Endothelial cell of umbilical vein (primary cell): ENCODE data around the gene FAM81A. TPM values are rescaled to one million over a fixed set of nuclear protein-coding genes. Genes with fewer than 3 reads are reported as not detected.

Source experiments
- BruUV-seq: library from RNA; stranded (reverse); fragments of 400-500 nt; replicated peaks from 2 replicates; lab custom pipeline; 2021; lab: Mats Ljungman, UMichigan
- CTCF ChIA-PET: fragments of 300-600, 350-600 bp; sonication (Branson Sonifier 250); formaldehyde crosslinking; loops from one replicate; lab custom pipeline; 2021; ENCODE audit warnings: antibody characterized with exemption, inconsistent platforms; lab: Charles Lee
- POLR2A ChIA-PET: fragments of 300-600, 350-600 bp; sonication (Branson Sonifier 250); formaldehyde crosslinking; loops from one replicate; lab custom pipeline; 2021; ENCODE audit warnings: antibody characterized with exemption, inconsistent platforms; lab: Charles Lee
- DNase-seq: peaks from one replicate; pipeline ENCODE4 v3.0.0-alpha.2; 2011; ENCODE audit warnings: low read depth, low spot score
- FAIRE-seq: peaks from 2 replicates; lab custom pipeline; 2011; peaks lifted over from hg19 to GRCh38; lab: Jason Lieb, UNC
- H2AFZ ChIP-seq: 2 replicates; pipeline ENCODE4 v1.6.0; 2012; ENCODE audit warnings: low read depth, low read length, control low read depth, inconsistent platforms
- H3K27ac ChIP-seq: 2 replicates; pipeline ENCODE4 v1.5.1; 2011; ENCODE audit warnings: low read depth, mild to moderate bottlenecking, control low read depth, low read length, moderate library complexity; ENCODE audit not compliant: insufficient read depth
- H3K27me3 ChIP-seq, 2 experiments: 2 replicates each; pipeline versions ENCODE4 v1.6.0 to v1.6.1; 2011; ENCODE audit warnings: low read length in 2 of 2, mixed read lengths in 1 of 2; ENCODE audit not compliant: control insufficient read depth in 2 of 2, insufficient read depth in 2 of 2
- H3K36me3 ChIP-seq, 2 experiments: 2 replicates in 1 of 2; 3 replicates in 1 of 2; pipeline ENCODE4 v1.5.1; 2011; ENCODE audit warnings: low read length in 2 of 2, mild to moderate bottlenecking in 1 of 2, moderate library complexity in 1 of 2; ENCODE audit not compliant: control insufficient read depth in 2 of 2, insufficient read depth in 2 of 2; ENCODE audit errors: extremely low read depth in 1 of 2
- H3K4me1 ChIP-seq: 3 replicates; pipeline ENCODE4 v1.5.1; 2011; ENCODE audit warnings: mild to moderate bottlenecking, low read length; ENCODE audit not compliant: control insufficient read depth, insufficient read depth; ENCODE audit errors: extremely low read depth
- H3K4me2 ChIP-seq: 2 replicates; pipeline ENCODE4 v1.6.1; 2011; ENCODE audit warnings: low read length, control low read depth, mixed read lengths; ENCODE audit not compliant: insufficient read depth
- H3K4me3 ChIP-seq, 3 experiments: fragments of 200-600 bp in 1 of 3; sonication (generic), shearing (Covaris generic) in 1 of 3; replicated peaks in 1 of 3; 2 replicates each; pipeline ENCODE4 v1.5.1; 2011 to 2016; ENCODE audit warnings: control low read depth in 3 of 3, low read length in 3 of 3, mild to moderate bottlenecking in 2 of 3, inconsistent platforms in 1 of 3, low read depth in 1 of 3, moderate library complexity in 1 of 3; ENCODE audit not compliant: insufficient read depth in 1 of 3
- H3K79me2 ChIP-seq: 2 replicates; pipeline ENCODE4 v1.6.0; 2012; ENCODE audit warnings: low read length, inconsistent platforms; ENCODE audit not compliant: control insufficient read depth, insufficient read depth
- H3K9ac ChIP-seq: replicated peaks from 2 replicates; pipeline ENCODE3; 2011; ENCODE audit warnings: low read length, control low read depth; ENCODE audit not compliant: insufficient read depth; ENCODE audit errors: extremely low read depth
- H3K9me1 ChIP-seq: replicated peaks from 3 replicates; pipeline ENCODE4 v1.6.0; 2011; ENCODE audit warnings: mild to moderate bottlenecking, low read length; ENCODE audit not compliant: control insufficient read depth, insufficient read depth; ENCODE audit errors: extremely low read depth
- H3K9me3 ChIP-seq: replicated peaks from 2 replicates; pipeline ENCODE4 v1.5.1; 2012; ENCODE audit warnings: low read length, inconsistent platforms; ENCODE audit not compliant: control insufficient read depth, insufficient read depth
- H4K20me1 ChIP-seq: replicated peaks from 2 replicates; pipeline ENCODE3; 2011; ENCODE audit warnings: mild to moderate bottlenecking, low read length; ENCODE audit not compliant: control insufficient read depth, insufficient read depth; ENCODE audit errors: extremely low read depth
- EZH2 ChIP-seq: IDR thresholded peaks from 2 replicates; pipeline ENCODE4 v1.6.1; 2012; ENCODE audit warnings: borderline replicate concordance, low read depth, mild to moderate bottlenecking, moderate library complexity, low read length, inconsistent platforms; ENCODE audit not compliant: severe bottlenecking
- FOS ChIP-seq: IDR thresholded peaks from 2 replicates; pipeline ENCODE4 v1.6.1; 2011; ENCODE audit warnings: mild to moderate bottlenecking, low read length, moderate library complexity, borderline replicate concordance; ENCODE audit not compliant: insufficient read depth
- GATA2 ChIP-seq: IDR thresholded peaks from 2 replicates; pipeline ENCODE4 v1.7.0; 2011; ENCODE audit warnings: low read depth, mild to moderate bottlenecking, moderate library complexity, mixed read lengths, low read length; ENCODE audit not compliant: insufficient read length, insufficient read depth
- JUN ChIP-seq: IDR thresholded peaks from 2 replicates; pipeline ENCODE4 v1.6.1; 2011; ENCODE audit warnings: borderline replicate concordance, low read depth; ENCODE audit not compliant: insufficient read length, insufficient read depth
- MYC ChIP-seq: IDR thresholded peaks from one replicate; pipeline ENCODE4 v1.6.1; 2011; ENCODE audit warnings: mild to moderate bottlenecking, low read depth, low read length
- POLR2A ChIP-seq: IDR thresholded peaks from 2 replicates; pipeline ENCODE4 v1.6.1; 2012; ENCODE audit warnings: low read depth, mild to moderate bottlenecking, control low read depth, low read length
- POLR2AphosphoS5 ChIP-seq: IDR thresholded peaks from 2 replicates; pipeline ENCODE4 v1.6.1; 2012; ENCODE audit warnings: low read depth, mild to moderate bottlenecking, control low read depth, low read length, moderate library complexity; ENCODE audit not compliant: insufficient read depth
- dilution Hi-C: fragments of 300-500 bp; cut with MboI; formaldehyde crosslinking; loops from one replicate; pipeline ENCODE4 v1.15.0; 2019; ENCODE audit warnings: low sequenced_read_pairs; ENCODE audit not compliant: extremely low pct_ligation_motif_present
- intact Hi-C: fragments of 100-400 bp; cut with micrococcal nuclease; formaldehyde crosslinking; loops from one replicate; pipeline ENCODE4 v1.10.0; 2022
- polyA plus RNA-seq, 4 experiments: library from polyadenylated mRNA; depleted of rRNA in 3 of 4; stranded (reverse) in 3 of 4; unstranded in 1 of 4; fragments of >200 nt; gene quantifications; 2 replicates each; pipeline versions ENCODE4 v1.2.1 to v1.2.3, GENCODE V29; 2011 to 2012; ENCODE audit warnings: missing spikeins in 1 of 4
- total RNA-seq: library from RNA; stranded (reverse); gene quantifications from 2 replicates; pipeline ENCODE4 v1.2.3, GENCODE V29; 2021
- TF ChIP-seq, protein P1 (sequence below): IDR thresholded peaks from 2 replicates; pipeline ENCODE4 v1.6.1; 2011; ENCODE audit not compliant: insufficient read depth, insufficient read length
- TF ChIP-seq, protein P2 (sequence below), 2 donors: IDR thresholded peaks; 1 replicate in 1 of 2; 2 replicates in 1 of 2; pipeline ENCODE4 v1.5.1; 2011; ENCODE audit warnings: low read length in 2 of 2, mild to moderate bottlenecking in 2 of 2, moderate library complexity in 2 of 2, control low read depth in 1 of 2, inconsistent platforms in 1 of 2, low read depth in 1 of 2; ENCODE audit not compliant: insufficient read depth in 1 of 2; ENCODE audit errors: extremely low read depth in 1 of 2

Gene FAM81A
- total and polyA plus RNA-seq, 2 donors (not counting 3 experiments of a cell fraction or from before 2014, with no cell fraction given) = 0.28 to 1.2 TPM

GRCh38 chr15:59532770-59533379 lies 94.9 kb downstream of the FAM81A start:
- DNase-seq (peak; percentile 54), FAIRE-seq (peak; percentile 86)
- Histone ChIP-seq H3K79me2 (no peaks in the 10 kb centered on the region), H3K27me3 (peaks cover 0 to 2% of the 10 kb centered on the region in 2 experiments), H3K36me3 (no peaks in the 10 kb centered on the region), H2AFZ (no peak overlapping the region), H3K4me3 (no peak overlapping the region), H3K9me3 (no peaks in the 10 kb centered on the region), H3K4me1 (no peaks in the 10 kb centered on the region), H3K4me2 (no peak overlapping the region), H3K9ac (no peak overlapping the region), H3K9me1 (no peaks in the 10 kb centered on the region), H3K27ac (no peak overlapping the region), H4K20me1 (no peaks in the 10 kb centered on the region)
- intact Hi-C loops (loop anchor here (1.0 to 5.0 kb wide), 4 partner anchors 29 to 794 kb away; no protein-coding TSS in a partner anchor), dilution Hi-C loops (no loop called here)
- TF ChIP-seq, protein P1, sequence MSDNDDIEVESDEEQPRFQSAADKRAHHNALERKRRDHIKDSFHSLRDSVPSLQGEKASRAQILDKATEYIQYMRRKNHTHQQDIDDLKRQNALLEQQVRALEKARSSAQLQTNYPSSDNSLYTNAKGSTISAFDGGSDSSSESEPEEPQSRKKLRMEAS = no peak
- TF ChIP-seq, protein P2, sequence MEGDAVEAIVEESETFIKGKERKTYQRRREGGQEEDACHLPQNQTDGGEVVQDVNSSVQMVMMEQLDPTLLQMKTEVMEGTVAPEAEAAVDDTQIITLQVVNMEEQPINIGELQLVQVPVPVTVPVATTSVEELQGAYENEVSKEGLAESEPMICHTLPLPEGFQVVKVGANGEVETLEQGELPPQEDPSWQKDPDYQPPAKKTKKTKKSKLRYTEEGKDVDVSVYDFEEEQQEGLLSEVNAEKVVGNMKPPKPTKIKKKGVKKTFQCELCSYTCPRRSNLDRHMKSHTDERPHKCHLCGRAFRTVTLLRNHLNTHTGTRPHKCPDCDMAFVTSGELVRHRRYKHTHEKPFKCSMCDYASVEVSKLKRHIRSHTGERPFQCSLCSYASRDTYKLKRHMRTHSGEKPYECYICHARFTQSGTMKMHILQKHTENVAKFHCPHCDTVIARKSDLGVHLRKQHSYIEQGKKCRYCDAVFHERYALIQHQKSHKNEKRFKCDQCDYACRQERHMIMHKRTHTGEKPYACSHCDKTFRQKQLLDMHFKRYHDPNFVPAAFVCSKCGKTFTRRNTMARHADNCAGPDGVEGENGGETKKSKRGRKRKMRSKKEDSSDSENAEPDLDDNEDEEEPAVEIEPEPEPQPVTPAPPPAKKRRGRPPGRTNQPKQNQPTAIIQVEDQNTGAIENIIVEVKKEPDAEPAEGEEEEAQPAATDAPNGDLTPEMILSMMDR (IDR thresholded peaks at IDR 0.05; ENCODE audit: extremely low read depth in 1 of 2, insufficient read depth in 1 of 2, low read depth in 1 of 2, low read length in 2 of 2) = peak; percentile 61 to 68
- ChIA-PET CTCF (interaction anchor here (0.5 to 2.3 kb wide), 59 partner anchors 9 to 1305 kb away, joined by 3 to 60 read pairs (median 5); partner anchors contain the start of gene GTF2A2), POLR2A (interaction anchor here (0.7 kb wide), 1 partner anchor 1260 kb away, joined by 5 read pairs; no protein-coding TSS in a partner anchor)
- BruUV-seq = no TSS peak

- dilution Hi-C loops (no loop called here), intact Hi-C loops (no loop called here)
- Histone ChIP-seq H3K27me3 (peaks cover 0 to 2% of the 10 kb centered on the region in 2 experiments), H3K79me2 (no peaks in the 10 kb centered on the region), H3K4me2 (no peak overlapping the region), H3K4me3 (no peak overlapping the region), H4K20me1 (no peaks in the 10 kb centered on the region), H3K27ac (no peak overlapping the region), H3K36me3 (no peaks in the 10 kb centered on the region), H3K9me3 (no peaks in the 10 kb centered on the region), H2AFZ (no peak overlapping the region), H3K9me1 (no peaks in the 10 kb centered on the region), H3K4me1 (no peaks in the 10 kb centered on the region), H3K9ac (no peak overlapping the region)
- POLR2A ChIA-PET = no interaction called here
- BruUV-seq = no TSS peak
- TF ChIP-seq GATA2 (no peak), POLR2A (no peak), MYC (no peak), POLR2AphosphoS5 (no peak), FOS (no peak), JUN (no peak), EZH2 (no peak)
- TF ChIP-seq, protein P1 = no peak
- TF ChIP-seq, protein P2 (IDR thresholded peaks at IDR 0.05; ENCODE audit: extremely low read depth in 1 of 2, insufficient read depth in 1 of 2, low read depth in 1 of 2, low read length in 2 of 2) = no peak
- CTCF ChIA-PET = interaction anchor here (1.2 to 1.6 kb wide), 5 partner anchors 8 to 106 kb away, joined by 3 to 6 read pairs (median 4); no protein-coding TSS in a partner anchor
- FAIRE-seq (no peak), DNase-seq (no peak)
Observed at GRCh38 chr15:59536553-59536952, 98.6 kb downstream of the FAM81A start.
